NCI-H345 treated with DMSO at 0.1 percent for 48 hours (cell line): ENCODE results near the gene TRAF4.
A peak's percentile ranks its signal among the peaks of the same experiment; 100 is the strongest.
"Not testable (repeated sequence)": the region's sequence is repeated elsewhere in the genome, so short reads cannot be mapped to it uniquely, and the experiment has no call there.

Experiments used
- DNase-seq: peaks from one replicate; lab custom pipeline; 2025; ENCODE audit not compliant: unreplicated experiment; lab: John Stamatoyannopoulos, UW

The TRAF4 gene

GRCh38 chr17:28726627-28727491 lies 17.0 kb upstream of the TRAF4 start:
- DNase-seq: peak; percentile 92

GRCh38 chr17:28728364-28729200 lies 15.2 kb upstream of the TRAF4 start, which contains the start of gene NEK8:
TSS of gene NEK8 (plus strand) at chr17:28728788. CDS start at chr17:28728814, 26 bp downstream.
- peak; percentile 86 for DNase-seq

- DNase-seq: no peak
These were observed 13.9 kb upstream of the TRAF4 start for GRCh38 chr17:28729950-28730330.

- DNase-seq: no peak
These were observed 10.5 kb upstream of the TRAF4 start for GRCh38 chr17:28733346-28733745.

DNA sequence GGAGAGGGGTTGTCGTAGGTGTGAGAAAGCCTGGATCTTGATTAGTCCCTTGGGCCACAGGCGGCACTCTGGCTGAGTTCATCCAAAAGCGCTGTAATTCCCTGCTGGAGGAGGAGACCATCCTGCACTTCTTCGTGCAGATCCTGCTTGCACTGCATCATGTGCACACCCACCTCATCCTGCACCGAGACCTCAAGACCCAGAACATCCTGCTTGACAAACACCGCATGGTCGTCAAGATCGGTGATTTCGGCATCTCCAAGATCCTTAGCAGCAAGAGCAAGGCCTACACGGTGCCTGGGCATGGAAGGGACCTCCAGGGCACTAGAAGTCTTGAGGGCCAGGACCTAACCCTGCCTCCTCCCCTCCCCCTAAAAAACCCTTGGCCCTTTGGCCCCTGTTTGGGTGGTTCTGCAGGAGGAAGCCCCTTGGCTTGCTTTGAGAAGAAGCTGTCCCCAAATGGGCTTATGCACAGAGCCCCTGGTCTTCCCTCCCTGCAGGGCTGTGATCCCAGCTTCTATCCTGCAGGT lies 9.0 kb upstream of the TRAF4 start:
- no peak for DNase-seq

- DNase-seq: no peak
These were observed 8.5 kb upstream of the TRAF4 start for GRCh38 chr17:28735242-28735722.

DNA sequence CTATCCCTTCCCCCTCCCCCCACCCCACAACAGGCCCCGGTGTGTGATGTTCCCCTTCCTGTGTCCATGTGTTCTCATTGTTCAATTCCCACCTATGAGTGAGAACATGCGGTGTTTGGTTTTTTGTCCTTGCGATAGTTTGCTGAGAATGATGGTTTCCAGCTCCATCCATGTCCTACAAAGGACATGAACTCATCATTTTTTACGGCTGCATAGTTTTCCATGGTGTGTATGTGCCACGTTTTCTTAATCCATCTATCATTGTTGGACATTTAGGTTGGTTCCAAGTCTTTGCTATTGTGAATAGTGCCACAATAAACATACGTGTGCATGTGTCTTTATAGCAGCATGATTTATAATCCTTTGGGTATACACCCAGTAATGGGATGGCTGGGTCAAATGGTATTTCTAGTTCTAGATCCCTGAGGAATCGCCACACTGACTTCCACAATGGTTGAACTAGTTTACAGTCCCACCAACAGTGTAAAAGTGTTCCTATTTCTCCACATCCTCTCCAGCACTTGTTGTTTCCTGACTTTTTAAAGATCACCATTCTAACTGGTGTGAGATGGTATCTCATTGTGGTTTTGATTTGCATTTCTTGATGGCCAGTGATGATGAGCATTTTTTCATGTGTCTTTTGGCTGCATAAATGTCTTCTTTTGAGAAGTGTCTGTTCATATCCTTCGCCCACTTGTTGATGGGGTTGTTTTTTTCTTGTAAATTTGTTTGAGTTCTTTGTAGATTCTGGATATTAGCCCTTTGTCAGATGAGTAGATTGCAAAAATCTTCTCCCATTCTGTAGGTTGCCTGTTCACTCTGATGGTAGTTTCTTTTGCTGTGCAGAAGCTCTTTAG lies 7.7 kb upstream of the TRAF4 start:
- not testable (repeated sequence) for DNase-seq

DNA sequence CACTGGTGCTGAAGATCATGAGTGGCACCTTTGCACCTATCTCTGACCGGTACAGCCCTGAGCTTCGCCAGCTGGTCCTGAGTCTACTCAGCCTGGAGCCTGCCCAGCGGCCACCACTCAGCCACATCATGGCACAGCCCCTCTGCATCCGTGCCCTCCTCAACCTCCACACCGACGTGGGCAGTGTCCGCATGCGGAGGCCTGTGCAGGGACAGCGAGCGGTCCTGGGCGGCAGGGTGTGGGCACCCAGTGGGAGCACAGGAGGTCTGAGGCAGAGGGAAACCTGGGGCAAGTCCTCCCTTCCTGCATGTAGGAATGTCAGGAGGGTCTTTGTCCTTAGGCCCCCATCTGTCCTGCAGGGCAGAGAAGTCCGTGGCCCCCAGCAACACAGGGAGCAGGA lies 6.5 kb upstream of the TRAF4 start:
- no peak for DNase-seq

DNA sequence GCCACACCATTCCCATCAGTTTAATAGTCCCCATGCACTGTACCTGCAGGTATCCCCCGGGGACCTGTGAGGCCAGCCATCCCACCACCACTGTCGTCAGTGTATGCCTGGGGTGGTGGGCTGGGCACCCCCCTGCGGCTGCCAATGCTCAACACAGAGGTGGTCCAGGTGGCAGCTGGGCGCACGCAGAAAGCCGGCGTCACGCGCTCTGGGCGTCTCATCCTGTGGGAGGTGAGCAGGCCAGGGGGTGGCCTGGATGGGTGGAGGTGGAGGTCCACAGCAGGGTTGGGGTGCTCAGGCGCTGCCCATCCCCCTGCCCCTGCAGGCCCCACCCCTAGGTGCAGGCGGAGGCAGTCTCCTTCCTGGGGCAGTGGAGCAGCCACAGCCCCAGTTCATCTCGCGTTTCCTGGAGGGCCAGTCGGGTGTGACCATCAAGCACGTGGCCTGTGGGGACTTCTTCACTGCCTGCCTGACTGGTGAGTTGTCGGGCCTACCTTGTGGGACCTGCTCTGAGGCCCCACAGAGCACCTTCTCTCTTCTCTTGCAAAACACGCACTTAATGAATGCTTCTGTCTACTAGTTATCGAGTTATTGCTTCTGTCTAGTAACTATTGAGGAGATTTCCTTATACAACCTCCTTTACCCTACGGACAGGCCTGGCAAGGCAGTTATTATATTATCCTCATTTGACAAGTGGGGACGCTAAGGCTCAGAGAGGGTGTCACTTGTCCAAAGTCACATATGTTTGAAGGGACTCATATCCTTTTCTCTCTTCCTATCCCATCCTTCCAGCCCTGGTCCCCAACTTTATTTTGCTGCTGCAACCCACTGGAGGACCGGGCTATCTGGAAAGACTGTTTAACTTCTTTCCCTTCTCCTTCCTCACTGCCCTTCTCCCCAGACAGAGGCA lies 5.8 kb upstream of the TRAF4 start:
- DNase-seq: no peak

GRCh38 chr17:28738680-28739384 lies 5.0 kb upstream of the TRAF4 start:
- no peak for DNase-seq

DNA sequence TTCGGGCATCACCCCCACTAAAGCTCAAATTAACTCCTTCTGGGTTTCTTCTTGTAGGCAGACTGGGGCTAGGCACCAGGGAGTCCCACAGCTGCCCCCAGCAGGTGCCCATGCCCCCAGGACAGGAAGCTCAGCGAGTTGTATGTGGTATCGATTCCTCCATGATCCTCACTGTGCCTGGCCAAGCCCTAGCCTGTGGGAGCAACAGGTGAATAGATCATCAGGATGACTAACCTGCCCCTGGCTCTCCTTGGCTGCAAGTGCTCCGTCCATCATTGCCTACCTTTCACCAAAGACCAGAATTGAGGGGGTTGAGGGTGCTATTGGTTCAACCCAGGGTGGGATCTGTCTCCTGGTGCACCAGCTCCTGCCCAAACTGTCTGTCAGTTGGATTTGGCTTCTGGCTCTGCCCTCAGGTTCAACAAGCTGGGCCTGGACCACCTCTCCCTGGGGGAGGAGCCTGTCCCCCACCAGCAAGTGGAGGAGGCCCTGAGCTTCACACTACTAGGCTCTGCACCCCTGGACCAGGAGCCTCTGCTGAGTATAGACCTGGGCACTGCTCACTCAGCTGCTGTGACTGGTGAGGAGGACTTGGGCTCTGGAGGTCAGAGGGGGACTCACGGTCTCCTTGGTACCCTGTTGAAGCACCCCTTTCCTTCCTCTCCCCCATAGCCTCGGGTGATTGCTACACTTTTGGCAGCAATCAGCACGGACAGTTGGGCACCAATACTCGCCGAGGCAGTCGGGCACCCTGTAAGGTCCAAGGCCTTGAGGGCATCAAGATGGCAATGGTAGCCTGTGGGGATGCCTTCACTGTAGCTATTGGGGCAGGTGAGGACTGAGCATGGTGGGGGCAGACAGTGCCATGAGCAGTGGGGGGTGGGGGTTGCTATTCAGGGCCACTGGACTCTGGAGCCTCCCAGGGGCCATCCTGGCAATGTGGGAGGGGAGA lies 3.1 kb upstream of the TRAF4 start:
- no peak for DNase-seq

DNA sequence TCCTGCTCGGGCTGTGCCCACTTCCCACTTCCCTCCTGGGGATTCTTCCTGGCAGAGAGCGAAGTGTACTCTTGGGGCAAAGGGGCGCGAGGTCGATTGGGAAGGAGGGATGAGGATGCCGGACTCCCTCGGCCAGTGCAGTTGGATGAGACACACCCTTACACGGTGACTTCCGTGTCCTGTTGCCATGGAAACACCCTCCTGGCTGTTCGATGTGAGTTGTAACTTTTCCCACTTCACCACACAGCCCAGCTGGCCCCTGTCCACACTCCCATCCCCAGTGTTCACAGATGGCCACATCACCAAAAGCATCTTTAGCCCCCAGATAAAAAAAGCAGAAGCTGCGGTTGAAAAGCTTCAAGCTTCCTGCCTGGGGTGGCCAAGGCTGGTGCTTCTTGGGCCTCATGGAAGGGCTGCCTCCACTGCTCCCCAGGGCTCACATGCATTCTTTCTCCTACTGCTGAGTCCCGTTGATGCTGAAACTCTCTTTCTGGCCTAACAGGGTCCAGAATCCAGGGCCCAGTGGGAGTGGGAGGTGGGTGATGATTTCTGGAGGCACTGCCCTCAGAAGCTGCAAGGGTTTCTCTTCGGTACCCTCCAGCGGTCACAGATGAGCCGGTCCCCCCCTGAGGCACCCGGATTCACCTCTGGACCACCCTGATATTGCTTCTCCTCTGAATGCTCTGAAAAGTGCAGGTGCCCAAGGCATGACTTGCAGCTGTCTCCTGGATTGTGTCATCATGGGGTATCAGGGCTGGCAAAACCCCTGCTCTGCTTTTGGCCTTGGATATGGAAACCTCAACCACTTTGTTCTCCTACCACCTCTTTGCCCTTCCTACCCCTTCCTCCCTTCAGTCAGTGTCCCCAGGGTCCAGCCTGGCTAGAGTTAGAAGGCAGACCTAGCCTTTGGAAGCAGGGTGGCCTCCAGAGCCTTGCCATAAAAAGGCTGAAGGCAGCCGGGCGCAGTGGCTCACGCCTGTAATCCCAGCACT lies 2.2 kb upstream of the TRAF4 start:
- no peak for DNase-seq

DNA sequence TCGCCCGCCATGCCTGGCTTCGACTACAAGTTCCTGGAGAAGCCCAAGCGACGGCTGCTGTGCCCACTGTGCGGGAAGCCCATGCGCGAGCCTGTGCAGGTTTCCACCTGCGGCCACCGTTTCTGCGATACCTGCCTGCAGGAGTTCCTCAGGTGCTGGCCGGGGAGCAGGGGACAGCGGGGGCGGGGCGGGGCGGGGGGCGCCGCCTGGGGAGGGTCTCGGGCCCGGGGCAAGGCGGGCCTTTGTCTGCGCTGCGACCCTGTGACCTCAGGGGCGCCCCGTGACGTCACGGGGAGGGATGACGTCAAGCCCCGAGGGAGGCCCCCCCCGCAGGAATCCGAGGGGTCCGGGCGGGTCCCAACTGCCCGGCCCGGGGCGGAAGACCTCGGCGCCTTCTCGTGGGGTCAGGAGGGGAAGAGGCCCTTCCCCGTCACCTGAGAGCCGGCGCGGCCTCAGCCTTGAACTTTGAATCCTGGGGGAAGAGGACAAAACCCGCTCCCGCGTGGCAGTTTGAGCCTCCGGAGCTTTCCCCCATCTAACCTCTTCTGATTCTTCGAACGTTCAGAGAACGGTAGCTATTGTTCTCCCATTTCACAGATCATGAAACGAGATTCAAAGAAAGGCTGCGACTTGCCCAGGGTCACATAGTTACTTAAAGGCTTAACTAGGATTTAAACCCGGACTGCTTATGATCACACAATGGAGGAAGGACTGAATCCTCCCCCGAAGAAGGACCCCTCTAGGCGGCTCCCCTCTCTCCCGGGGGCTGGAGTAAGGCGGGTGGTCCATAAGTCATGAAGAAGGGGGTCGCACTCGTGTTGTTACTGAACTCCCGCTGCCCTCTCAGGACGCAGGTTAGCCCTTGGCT lies 527 bp downstream of the TRAF4 start:
- DNase-seq: peak; percentile 20

- DNase-seq: peak; percentile 6
These were observed 1.4 kb downstream of the TRAF4 start for GRCh38 chr17:28744972-28745785.
